ENCODE measurements around the gene CELF4.

DNA sequence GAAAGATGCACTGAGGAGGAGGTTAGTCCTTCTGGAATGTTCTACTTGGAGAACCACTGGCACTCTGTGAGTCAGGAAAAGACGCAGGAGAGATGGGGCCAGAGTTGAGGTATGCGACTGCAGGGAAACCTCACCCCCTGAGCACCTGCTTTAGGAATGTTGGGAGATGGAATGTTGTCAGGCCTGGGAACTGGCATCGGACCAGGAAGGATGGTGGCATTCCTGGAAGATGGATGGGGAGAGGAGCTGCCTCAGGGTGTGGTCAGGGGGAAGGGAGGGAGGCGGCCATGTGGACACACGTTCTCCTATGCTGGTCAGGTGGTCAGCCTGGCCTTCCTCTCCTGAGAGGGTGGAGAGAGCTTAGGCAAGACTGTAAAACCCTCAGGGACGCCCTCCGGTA lies 146.3 kb downstream of the CELF4 start:
- TF ChIP-seq, protein P1, sequence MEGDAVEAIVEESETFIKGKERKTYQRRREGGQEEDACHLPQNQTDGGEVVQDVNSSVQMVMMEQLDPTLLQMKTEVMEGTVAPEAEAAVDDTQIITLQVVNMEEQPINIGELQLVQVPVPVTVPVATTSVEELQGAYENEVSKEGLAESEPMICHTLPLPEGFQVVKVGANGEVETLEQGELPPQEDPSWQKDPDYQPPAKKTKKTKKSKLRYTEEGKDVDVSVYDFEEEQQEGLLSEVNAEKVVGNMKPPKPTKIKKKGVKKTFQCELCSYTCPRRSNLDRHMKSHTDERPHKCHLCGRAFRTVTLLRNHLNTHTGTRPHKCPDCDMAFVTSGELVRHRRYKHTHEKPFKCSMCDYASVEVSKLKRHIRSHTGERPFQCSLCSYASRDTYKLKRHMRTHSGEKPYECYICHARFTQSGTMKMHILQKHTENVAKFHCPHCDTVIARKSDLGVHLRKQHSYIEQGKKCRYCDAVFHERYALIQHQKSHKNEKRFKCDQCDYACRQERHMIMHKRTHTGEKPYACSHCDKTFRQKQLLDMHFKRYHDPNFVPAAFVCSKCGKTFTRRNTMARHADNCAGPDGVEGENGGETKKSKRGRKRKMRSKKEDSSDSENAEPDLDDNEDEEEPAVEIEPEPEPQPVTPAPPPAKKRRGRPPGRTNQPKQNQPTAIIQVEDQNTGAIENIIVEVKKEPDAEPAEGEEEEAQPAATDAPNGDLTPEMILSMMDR (IDR thresholded peaks at IDR 0.05), result no peak
- no peak for TF ChIP-seq POLR2A (IDR thresholded peaks at IDR 0.05)
